Coronary artery (tissue), 2 donors: Measurements from ENCODE around the gene TRMT10C.
"Not testable (repeated sequence)": the region's sequence is repeated elsewhere in the genome, so short reads cannot be mapped to it uniquely, and the experiment has no call there.

Experiments used
- DNase-seq: peaks from one replicate; pipeline ENCODE4 v3.0.0-alpha.2; 2017; ENCODE audit warnings: low spot score
- H3K27ac ChIP-seq, 2 donors: fragments of 200-600 bp; sonication (generic); one replicate each; pipeline ENCODE4 v1.5.1; 2016 to 2019
- H3K4me3 ChIP-seq: fragments of 200-600 bp; sonication (generic); 2 replicates; pipeline ENCODE4 v1.5.1; 2016; ENCODE audit warnings: mild to moderate bottlenecking, moderate library complexity
- CTCF ChIP-seq: fragments of 200-600 bp; sonication (generic); IDR thresholded peaks from one replicate; pipeline ENCODE4 v1.5.1; 2019; ENCODE audit warnings: antibody characterized with exemption

TRMT10C gene

GRCh38 chr3:101532783-101533602, 28.7 kb upstream of the TRMT10C start:
- no peak for DNase-seq
- H3K27ac ChIP-seq = peak overlapping the region; percentile 43 to 60
- TF ChIP-seq CTCF = no peak

GRCh38 chr3:101533603-101533968, 28.1 kb upstream of the TRMT10C start:
- DNase-seq = no peak
- no peak for TF ChIP-seq CTCF
- Histone ChIP-seq H3K27ac (peak overlapping the region; percentile 43 to 60), H3K4me3 (no peak overlapping the region)

More at GRCh38 chr3:101532783-101533602, 28.7 kb upstream of the TRMT10C start:
- H3K4me3 ChIP-seq = no peak overlapping the region

- no peak overlapping the region for H3K4me3 ChIP-seq
- no peak overlapping the region for H3K27ac ChIP-seq
- TF ChIP-seq CTCF = no peak
- no peak for DNase-seq
These were observed 26.4 kb upstream of the TRMT10C start for GRCh38 chr3:101535221-101535620.

GRCh38 chr3:101536266-101536665, 25.4 kb upstream of the TRMT10C start:
- H3K4me3 ChIP-seq = no peak overlapping the region
- DNase-seq = no peak
- TF ChIP-seq CTCF = no peak
- H3K27ac ChIP-seq = no peak overlapping the region

- not testable (repeated sequence) for DNase-seq, H3K27ac ChIP-seq, H3K4me3 ChIP-seq
These were observed 24.7 kb upstream of the TRMT10C start for GRCh38 chr3:101536955-101537354.

GRCh38 chr3:101542957-101543356, 18.7 kb upstream of the TRMT10C start:
- no peak for TF ChIP-seq CTCF
- Histone ChIP-seq H3K27ac (no peak overlapping the region), H3K4me3 (no peak overlapping the region)
- no peak for DNase-seq

- no peak for DNase-seq
- H3K4me3 ChIP-seq = no peak overlapping the region
These were observed 17.4 kb upstream of the TRMT10C start for GRCh38 chr3:101544161-101544850.

More at GRCh38 chr3:101544161-101544850, 17.4 kb upstream of the TRMT10C start:
- H3K27ac ChIP-seq = no peak overlapping the region
- TF ChIP-seq CTCF = no peak
